CD4-positive, alpha-beta T cell treated with Interleukin-10 for 1 hour (primary cell): Measurements from ENCODE around the gene SFT2D3.

Experiments used
- DNase-seq: peaks from one replicate; pipeline ENCODE4 v3.0.0-alpha.2; 2020

Gene SFT2D3, protein sequence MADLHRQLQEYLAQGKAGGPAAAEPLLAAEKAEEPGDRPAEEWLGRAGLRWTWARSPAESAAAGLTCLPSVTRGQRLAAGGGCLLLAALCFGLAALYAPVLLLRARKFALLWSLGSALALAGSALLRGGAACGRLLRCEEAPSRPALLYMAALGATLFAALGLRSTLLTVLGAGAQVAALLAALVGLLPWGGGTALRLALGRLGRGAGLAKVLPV

DNA sequence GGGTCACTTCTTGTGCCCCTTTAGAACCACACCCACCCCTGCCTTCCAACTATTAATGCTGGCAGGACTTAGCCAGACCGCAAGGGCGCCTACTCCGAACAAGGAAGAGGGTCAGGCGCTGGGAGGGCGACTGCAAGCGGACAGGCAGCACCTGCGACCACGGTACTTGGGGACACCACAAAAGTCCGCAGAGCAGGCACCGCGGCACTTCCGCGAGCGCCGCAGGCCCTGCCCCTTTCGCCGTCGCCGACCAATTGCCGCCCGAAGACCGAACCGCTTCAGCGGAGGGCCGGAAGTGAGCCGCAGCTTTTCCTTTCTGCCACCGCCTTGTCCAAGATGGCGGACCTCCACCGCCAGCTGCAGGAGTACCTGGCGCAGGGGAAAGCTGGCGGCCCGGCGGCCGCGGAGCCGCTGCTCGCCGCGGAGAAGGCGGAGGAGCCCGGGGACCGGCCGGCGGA, at the start of gene SFT2D3:
Gene SFT2D3, plus strand, starts transcription at position 305 of the 458 bp plus-strand sequence. Its CDS starts 32 bp downstream, at position 337.
- DNase-seq, result peak; percentile 90

DNA sequence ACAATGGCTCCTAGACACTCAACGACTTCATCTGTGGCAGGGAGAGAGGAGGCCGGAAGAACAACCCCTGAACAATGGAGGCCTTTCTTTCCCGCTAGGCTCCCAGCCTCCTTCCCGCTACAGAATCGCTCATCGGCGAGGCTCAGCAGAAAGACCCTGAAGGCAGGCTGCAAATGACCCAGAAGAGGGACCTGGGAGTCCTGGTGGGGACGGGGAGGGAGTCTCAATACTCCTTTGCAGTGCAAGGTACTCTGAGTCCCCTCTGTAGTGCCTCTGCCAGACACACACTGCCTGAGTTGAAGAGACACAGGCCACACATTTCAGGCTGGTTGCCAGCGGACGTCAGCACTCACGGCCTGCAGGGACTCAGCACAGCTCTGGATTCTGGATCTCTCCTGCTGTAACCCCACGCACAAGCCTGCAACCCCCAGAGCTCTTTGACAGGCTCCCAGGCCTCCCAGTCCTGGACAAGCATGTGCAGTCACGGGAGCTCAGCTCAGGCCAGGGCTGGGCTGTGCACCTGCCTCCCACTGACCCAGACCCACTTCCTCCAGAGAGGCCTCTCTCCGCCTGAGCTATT, 49.2 kb upstream of the SFT2D3 start:
- DNase-seq, result no peak

DNA sequence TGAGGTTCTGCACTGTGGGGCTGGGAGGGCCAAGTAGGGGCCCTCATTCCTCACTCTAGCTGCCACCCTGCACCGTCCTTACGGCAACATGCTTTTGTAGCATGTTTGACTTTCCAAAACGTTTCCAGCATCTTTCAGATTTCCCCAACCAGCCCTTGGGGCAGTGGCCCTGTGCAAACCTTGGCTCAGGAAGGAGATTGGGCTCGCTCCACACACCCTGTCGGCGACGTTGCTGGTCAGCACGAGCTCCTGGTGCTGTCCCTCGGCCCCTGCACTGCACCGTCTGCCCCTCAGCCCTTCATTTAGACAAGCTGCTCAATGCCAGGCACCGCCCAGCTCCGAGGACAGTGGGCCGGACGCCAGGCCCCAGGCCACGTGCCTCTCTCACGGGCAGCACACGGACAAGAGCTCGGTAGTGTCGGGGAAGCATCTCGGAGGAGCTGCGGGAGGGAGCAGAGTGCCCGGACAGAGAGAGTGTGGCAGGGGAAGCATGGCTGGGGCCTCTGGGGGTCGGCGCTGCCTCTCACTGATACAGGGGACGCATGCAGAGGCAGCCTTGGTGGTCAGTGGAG, 48.4 kb upstream of the SFT2D3 start:
- DNase-seq, result no peak

DNA sequence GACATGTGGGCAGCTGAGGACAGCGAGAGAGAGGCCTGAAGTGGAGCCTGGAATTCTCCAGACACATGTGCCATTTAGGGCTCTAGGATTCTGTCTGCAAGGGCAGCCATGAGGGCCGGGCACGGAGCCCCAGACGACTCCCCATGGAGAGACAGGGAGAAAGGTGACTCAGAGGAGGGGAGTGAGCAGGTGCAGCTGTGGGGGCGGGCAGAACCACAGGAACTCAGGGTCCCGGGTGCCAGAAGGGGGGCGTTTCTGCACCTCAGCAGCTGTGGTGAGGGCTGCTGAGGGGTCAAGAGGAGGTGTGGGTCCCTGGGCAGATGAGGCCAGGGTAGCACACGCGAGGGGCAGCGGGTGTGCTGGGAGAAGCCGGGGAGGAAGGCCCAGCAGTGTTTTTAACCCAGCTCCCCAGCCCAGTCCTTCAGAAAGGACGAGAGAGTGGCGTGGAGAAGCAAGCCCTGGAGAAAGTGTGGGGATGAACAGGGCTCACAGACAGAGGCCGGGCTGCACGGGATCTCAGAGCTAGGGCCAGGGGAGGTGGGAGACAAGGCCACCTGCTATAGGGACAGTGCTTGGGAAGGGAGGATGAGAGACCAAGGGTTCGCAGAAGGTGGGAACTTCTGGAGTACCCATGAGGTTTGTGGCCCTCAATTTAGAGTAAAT, 47.7 kb upstream of the SFT2D3 start:
- DNase-seq, result no peak

DNA sequence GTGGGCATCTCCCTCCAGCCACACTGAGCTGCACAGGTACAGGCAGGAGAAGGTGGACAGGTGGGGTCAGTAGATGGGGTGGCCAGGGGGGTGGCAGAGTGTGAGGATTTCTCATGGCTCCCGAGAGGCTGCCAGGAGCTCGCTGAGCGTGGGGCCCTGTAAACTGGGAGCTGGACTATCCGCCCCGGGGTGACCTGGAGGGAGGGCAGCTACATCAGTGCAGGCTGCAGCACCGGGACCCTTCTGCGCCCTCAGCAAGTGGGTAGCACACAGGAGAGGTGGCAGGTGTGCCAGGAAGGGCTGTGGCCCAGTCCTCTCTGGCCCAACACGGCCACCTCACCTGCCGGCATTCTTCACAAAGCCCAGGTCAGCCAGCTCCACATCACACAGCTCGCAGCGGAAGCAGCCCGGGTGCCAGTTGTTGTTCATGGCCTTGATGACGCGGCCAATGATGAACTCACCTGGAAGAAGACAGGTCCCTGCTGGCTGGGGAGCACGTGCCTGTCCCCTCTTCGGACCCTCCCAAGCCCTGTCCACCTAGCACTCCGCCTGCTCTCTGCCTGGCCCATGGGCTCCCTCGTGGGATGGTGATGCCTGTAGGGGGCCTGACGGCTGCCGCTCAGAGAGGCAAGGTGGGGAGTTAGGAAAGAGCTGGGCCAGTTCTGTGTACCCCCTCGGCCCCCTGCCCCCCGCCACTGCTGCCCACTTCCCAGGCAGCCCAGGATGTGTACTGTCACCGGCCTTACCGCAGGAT, 47.0 kb upstream of the SFT2D3 start:
- no peak for DNase-seq

DNA sequence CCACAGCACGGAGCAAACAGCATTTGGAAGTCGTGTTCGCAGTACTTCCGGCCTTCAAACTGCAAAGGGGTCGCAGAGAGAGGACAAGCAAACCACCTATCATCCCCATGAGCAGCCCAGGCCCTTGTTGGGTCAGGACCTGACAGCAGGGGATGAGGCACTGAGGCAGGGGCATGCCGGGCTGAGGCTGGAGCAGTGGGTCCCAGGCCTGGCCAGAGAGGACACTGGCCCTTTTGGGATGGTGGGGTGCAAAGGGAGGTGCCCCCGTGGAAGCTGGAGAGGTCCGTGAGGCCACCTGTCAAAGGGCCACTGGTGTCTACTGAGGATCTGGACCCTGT, 46.5 kb upstream of the SFT2D3 start:
- no peak for DNase-seq

DNA sequence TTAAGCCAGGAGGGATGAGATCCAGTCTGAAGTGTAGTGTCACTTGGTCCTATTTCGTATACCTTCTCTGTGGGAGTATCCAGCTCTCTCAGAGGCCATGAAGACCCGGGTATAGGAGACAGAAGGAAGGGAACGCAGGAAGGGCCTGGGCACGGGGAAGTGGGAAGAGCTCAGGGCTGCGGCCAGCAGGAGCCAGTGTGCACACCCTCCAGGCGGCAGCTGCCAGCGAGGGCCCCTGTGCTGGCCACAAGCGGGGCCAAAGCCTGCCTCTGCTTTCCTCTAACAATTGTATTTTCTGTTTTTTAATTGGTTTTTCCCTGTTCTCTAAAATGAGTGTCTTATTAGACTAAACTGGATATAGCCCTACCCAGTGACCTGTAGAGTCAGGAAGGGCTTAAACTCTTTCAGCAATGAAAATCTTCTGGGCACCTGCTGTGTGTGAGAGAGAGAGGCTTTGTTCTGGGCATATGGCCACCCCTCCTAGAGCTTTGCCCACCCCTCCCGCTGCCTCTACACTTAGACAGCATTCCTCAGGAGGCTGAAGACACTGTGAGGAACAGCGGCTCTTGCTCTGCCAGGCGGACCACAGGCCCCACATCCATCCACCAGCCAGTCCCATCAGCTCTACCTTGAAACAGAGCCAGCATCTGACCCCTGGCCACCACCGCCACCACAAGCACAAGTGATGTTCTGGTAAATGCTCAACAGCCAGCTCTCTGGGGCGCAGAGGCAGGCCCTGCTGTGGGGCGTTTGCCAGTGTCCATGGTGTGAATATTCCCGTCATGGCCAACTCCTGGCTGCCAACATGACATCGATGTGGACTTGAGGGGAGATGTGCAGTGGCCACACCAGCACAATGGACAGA, 45.9 kb upstream of the SFT2D3 start:
- no peak for DNase-seq

DNA sequence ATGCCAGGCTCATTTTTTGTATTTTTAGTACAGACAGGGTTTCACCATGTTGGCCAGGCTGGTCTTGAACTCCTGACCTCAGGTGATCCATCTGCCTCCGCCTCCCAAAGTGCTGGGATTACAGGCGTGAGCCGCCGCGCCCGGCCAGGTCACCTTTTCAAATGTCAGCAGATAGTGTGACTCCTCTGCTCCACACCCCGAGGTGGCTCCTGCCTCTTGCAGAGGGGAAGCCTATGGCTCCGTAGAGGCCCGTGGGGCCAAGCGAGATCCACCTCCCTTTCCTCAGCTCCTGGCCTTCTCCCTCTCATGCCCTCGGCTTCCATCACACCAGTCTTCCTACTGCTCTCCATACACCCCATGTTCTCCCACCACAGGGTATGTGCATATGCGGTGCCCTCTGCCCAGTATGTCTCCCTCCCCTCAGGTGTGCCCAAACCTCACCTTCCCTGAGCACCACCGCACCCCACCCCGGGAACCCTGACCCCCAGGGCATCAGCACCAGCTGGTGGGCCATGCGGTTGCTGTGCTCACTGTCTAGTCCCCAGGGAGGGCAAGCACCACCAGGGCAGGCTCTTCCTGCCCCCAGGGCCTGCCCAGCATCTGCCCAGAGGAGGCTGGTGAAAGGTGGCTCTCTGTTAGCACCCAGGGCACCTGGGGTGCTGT, 44.6 kb upstream of the SFT2D3 start:
- DNase-seq, result no peak

DNA sequence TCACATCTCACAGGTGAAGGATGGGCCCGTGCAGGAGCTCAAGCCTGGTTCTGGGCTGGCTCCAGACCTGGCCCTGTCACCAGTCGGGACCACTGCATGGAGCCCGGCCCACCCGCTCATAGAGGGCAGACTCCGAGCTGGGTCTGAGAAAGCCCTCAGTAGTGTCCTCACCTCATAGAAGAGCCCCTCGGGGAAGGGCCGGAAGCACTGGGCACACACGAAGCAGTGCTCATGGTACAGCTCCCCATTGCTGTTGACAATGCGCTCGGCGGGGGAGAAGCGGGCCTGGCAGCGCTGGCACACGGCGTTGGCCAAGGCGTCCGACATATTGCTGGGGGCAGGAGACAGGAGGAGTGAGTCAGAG, 44.1 kb upstream of the SFT2D3 start:
- no peak for DNase-seq

DNA sequence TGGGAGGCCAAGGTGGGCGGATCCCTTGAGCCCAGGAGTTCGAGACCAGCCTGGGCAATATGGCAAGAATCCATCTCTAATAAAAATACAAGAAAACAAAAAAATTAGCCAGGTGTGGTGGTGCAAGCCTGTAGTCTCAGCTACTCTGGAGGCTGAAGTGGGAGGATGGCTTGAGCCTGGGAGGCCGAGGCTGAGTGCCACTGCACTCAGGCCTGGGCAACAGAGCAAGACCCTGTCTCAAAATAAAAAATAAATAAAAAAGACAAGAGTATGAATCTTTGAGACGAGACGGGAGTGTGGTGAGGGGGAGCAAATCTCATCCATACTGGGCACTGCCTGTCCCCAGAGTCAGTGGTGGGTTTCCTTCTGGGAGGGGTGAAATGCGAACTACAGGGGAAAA, 43.2 kb upstream of the SFT2D3 start:
- DNase-seq, result no peak

DNA sequence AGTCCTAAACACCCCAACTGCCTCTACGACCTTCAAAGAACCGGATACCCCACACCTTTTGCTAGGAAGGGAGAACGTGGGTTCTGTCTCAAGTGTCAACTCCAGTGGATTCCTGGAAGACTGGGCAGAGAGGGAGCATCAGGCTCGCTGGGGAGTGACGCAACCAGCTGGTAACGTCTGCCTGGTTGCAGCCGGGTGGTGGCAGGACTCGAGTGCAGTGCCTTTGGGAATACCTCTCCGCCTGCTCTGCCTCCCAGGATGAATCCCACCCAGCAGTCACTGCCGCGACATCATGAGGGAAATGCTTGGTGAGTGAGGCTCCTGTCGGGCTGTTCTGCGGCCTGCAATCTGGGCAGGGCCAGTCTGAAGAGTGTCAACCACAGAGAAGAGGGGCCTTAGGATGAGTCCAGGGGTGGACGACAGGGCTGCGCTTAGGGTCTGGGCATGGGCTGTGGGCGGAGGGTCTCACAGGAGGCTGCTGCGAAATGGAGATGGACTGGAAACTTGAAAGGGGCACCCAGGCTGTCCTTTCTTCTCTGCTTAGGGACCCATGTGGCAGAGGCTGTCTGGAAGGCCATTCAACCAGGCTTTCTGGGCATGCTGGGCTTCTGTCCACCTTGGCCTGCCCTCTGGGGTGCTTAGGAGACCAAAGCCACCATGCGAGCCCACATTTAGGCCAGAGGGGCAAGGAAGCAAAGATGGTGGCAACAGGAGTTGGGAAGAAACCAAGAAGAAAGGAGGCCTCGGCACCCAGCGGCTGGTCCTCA, 42.5 kb upstream of the SFT2D3 start:
- DNase-seq, result no peak

DNA sequence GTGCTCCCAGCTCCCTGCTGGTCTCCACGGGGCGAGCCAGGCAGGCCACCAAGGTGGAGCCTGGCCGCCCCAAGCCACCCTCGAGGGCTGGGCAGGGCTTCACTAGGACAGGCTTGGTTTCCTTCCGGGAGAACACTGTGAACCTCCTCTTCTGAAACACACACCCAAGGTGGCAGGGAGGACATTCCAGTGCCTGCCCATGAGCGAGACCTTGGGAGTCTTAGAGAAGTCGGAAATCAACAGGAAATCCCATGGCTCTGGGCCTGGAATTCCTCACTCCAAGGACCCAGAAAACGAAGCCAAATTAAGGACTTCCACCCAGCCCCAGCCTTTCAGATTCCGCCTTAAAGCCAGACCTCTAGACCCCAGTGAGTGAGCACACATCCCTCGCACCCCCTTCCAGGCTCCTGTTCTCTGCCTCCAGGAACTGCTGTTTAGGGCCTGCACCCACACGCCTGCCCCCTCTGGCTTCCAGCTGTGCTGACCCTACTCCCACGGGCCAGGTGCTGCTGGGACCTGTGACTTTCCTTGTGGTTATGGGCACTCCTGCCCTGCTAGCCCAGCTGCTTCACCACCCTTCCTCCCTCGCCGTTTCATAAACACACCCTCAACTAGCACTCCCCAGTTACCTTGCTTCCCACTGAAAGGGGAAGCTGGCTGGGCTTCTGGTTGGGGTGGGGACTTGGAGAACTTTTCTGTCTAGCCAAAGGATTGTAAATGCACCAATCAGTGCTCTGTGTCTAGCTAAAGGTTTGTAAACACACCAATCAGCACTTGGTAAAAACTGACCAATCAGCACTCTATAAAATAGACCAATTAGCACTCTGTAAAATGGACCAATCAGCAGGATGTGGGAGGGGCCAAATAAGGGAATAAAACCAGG, 41.6 kb upstream of the SFT2D3 start:
- DNase-seq, result no peak

DNA sequence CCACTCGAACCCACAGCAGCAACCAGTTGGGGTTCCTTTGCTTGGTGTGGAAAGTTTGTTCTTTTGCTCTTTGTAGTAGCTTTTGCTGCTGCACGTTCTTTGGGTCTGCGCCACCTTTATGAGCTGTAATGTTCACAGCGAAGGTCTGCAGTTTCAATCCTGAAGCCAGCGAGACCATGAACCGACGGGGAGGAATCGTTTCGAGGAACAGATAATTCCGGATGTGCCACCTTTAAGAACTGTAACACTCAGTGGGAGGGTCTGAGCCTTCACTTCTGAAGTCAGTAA, 41.1 kb upstream of the SFT2D3 start:
- DNase-seq, result no peak

DNA sequence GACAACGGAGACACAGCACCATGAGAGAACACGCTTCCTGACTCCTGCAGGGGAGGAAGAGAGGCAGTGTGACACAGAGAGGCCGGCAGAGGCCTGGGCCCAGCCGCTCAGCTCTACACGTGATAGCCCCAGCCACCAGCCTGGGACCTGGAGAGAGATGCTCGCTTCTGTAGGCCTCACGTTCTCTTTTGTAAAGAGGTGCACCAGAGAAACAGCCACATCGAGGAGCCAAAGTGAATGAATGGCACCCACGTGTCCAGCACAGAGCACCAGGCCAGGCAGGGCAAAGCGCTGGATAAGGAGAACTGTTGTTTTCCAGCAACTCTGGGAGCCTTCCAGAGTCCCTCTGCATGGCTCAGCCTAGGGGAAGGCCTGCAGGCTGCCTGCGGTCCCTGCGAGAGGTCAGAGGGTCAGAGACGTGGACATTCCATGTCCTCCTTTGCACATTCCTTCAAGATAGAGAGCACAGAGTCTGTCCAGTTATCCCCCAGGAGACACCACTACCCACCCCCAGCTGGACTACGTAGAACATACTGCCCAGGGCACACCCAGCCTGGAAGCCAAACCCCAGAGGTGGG, 40.1 kb upstream of the SFT2D3 start:
- DNase-seq, result no peak

DNA sequence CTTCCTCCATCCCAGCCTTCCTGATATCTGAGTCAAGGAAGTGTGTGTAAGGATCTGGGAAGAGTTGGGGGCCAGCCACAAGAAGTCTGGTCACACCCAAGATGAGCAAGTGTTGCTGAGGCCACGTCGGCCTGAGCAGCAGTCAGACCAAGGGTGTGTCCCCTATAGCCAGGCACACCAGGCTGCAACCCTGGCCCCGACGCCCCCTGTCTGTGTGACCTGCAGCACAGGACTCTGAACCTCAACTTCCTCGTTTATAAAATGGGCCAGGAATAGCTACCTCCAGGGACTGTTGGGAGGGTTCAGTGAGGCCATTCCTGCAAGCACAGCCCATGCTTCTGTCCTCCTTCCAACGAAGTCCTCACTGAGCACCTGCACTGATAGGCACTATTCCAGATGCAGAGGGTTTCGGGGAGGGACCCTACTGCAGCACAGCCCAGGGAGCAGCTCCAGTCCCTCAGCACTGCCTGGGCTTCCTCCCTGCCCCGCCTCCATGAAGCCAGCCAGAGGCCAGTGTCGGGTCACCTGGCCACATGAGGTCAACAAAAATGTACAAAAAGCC, 39.3 kb upstream of the SFT2D3 start:
- no peak for DNase-seq

DNA sequence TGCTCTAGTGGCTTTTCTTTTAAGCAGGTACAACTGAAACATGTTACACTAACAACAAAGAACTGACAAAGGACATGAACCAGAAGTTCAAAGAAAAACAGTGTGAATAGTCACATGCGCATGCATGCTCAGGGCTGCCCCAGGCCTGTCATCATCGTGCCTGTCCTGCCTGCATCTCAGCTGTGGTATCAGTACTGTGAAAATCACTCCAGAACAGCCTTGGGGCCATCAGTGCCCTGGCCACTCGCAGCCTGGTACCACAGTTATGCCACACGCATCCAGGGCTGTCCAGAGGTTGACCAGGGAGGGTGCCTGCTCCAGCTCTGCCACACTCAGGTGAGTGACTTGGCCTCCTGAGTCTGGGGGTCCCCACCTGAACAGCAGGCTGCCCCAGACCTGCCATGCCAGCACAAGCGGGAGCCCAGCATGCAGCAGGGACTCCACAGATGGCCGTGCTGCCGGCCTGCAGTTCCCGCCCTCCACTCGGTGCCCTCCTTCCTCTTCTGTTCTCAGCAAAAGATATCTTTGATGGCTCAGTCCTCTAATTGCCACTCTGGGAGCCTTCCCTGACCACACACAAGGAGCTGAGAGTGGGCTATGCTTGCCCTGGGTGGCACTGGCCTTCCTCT, 38.2 kb upstream of the SFT2D3 start:
- DNase-seq, result no peak

DNA sequence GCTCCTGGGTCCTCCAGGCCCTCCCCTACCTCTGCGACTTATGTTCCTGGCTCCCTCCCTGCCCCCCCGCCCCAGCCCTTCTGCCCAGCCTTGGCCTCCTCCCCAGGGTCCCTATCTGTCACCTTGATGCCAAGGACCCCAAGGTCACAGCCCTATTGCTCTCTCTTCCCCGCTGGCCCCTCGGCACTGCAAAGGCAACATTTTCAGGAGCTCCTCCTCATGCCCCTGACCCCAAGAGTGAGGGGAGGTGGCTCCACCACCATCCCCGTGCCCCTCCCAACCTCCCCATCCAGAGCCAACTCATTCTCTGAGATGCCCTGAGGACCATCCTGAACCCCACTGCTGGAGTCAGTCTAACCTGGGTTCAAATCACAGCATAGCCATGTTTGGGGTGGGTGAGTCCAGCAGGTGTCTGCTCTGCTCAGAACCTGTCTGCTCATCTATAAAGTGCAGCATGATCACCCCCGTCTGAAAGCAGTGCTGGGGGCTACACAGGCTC, 37.7 kb upstream of the SFT2D3 start:
- DNase-seq, result no peak

DNA sequence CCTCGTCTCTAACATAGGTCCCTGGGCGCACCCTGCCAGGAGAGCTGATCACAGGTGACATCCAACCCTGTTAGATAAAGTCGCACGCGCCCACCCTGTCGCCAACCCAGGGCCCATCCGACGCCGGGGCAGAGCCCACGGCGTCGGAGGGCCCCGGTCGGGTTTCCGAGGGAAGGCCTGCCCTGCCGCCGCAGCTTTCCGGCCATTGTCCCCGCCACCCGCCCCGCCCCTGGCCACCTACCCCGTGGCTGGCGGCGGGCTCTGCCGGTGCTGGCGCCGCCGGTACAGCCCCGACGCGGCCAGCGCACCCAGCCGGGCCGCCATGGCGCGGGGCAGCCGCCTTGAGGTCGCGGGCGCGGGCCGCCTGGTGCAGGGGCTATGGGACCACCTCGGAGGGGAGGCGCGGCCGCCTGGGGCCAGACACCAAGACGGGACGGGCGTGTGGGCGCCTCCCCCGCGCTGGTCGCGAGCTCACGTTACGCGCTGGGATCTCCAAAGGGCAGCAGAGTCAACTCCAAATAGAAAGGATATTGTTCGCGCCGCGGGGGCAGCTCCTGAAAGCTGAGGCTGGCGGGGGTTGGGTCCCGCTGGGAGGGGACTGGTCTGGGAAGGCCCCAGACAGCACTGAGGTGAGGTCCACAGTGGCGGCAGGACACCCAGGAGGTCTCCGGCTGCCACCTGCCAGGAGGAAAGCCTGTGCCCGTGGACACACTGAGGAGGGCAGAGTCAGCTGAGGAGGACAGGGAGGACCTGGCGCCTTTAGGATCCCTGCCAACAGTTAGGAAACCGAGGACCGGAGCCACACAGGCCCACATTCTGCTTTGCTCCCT, 37.0 kb upstream of the SFT2D3 start:
- no peak for DNase-seq
